GM04503 (cell line): ENCODE results near the gene LRRC51.
"Not testable (repeated sequence)": the region's sequence is repeated elsewhere in the genome, so short reads cannot be mapped to it uniquely, and the experiment has no call there.

ENCODE experiments used
- DNase-seq: peaks from one replicate; pipeline ENCODE4 v3.0.0-alpha.2; 2012; ENCODE audit warnings: low read depth

Gene LRRC51

DNA sequence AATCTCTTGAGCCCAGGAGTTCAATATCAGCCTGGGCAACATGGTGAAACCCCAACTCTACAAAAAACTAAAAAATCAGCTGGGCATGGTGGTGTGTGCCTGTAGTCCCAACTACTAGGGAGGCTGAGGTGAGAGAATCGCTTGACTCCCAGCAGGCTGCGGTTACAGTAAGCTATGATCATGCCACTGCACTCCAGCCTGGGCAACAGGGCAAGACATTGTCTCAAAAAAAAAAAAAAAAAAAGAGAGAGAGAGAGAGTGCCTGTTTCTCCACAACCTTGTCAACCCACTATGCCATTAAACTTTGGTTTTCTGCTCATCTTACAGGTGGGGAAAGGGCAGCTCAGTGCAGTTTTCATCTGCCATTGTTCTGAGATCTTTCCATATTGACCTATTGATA is 60.0 kb downstream of the LRRC51 start:
- no peak for DNase-seq

DNA sequence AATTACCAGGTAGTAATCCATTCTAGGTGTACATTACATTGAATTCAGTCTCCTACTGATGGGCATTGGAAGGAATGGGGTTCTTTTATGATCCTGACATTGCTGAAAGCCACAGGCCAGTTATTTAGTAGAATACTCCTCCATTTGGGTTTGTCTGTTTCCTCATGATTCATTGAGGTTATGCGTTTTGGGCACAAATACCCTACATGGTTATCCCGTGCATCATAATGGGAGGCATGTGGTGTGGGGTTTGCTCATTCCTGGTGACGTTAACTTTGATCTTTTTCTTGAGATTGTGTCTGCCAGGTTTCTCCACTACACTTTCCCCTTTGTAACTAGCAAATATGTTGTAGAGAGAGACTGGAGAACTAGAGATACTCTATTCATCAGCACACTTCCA is 60.4 kb downstream of the LRRC51 start:
- DNase-seq: peak; percentile 92

DNA sequence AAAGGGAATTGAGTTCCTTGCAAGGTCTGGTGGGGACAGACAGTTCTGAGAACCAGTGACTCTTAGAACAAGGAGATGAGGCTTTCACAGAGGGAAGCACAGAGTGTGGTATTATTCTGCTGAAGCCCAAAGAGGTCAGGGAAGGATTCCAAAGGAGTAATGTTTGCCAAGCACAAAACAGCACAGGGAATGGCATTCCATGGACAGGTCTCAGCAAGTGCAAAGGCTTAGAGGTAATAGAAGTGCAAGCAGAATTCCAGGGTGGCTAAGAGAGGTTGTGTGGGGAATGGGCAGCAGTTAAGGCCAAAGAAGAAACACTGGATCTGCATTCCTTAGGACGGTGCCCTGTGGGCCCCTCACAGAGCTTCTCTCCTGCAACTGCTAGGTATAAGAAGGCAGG is 61.4 kb downstream of the LRRC51 start:
- DNase-seq: not testable (repeated sequence)

DNA sequence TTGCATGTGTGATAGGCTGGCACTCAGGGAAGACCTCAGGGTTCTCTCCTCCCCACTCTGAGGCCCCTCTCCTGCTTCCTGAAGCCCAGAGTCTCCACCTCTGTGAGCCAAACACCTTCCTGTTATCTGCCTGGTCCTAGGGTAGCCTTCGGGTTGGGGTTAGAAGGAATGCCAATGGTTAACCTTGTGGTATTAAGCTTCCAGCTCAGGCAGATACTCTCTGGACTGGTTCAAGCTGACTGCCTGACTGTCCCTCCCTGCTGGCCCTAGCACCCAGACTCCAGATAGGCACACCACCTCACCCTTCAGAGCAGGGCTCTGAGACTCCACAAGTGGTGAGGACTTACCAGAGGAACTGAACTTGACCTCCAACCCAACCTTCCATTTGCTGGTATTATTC is 61.9 kb downstream of the LRRC51 start:
- not testable (repeated sequence) for DNase-seq

DNA sequence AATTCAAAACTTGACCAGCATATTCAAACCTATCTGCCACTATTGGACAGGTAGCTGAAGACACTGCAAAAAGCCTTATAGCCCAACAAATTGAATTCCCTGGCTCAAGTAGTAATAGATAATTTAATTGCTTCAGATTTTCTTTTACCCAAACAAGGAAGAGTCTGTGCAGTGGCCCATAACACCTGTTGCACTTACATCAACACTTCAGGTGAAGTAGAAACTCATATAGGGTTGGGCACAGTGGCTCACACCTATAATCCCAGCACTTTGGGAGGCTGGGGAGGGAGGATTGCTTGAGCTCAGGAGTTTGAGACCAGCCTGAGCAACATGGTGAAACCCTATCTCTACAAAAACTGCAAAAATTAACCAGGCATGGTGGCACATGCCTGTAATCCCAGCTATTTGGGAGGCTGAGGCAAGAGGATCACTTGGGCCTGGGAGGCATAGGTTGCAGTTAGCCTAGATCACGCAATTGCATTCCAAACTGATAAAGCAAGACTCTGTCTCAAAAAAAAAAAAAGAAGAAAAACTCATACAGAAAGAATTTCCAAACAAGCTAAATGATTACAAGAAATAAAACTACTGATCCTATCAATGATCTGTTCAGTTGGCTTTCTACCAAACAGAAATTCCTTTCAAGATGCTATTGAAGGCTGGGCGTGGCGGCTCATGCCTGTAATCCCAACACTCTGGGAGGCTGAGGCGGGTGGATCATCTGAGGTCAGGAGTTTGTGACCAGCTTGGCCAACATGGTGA is 64.3 kb downstream of the LRRC51 start:
- DNase-seq: peak; percentile 93
